Common myeloid progenitor, CD34-positive (primary cell): ENCODE measurements around the gene ANKRD66.

Source experiments
- CTCF ChIA-PET: fragments of 350-600 bp; sonication (Branson Sonifier 250); formaldehyde crosslinking; loops from one replicate; lab custom pipeline; 2021; ENCODE audit warnings: antibody characterized with exemption; lab: Charles Lee
- POLR2A ChIA-PET: fragments of 350-600 bp; sonication (Branson Sonifier 250); formaldehyde crosslinking; loops from one replicate; lab custom pipeline; 2021; ENCODE audit warnings: antibody characterized with exemption; lab: Charles Lee
- DNase-seq, 3 donors: peaks; one replicate each; pipeline versions ENCODE4 v3.0.0 to v3.0.0-alpha.2; 2013
- H3K27ac ChIP-seq, 2 experiments: 1 replicate in 1 of 2; 2 replicates in 1 of 2; pipeline ENCODE4 v1.7.0; 2013; ENCODE audit warnings: inconsistent platforms in 2 of 2, low read length in 2 of 2, mild to moderate bottlenecking in 2 of 2, low read depth in 1 of 2, moderate library complexity in 1 of 2; ENCODE audit not compliant: severe bottlenecking in 2 of 2, insufficient read depth in 1 of 2, poor library complexity in 1 of 2
- H3K27me3 ChIP-seq, 5 experiments: replicated peaks in 2 of 5; 1 replicate in 3 of 5; 2 replicates in 2 of 5; pipeline versions ENCODE4 v1.6.1 to v1.7.0; 2013; ENCODE audit warnings: low read length in 4 of 5, mild to moderate bottlenecking in 2 of 5, moderate library complexity in 2 of 5, inconsistent platforms in 1 of 5; ENCODE audit not compliant: insufficient read depth in 5 of 5, control insufficient read depth in 4 of 5
- H3K36me3 ChIP-seq, 4 experiments: 1 replicate in 2 of 4; 2 replicates in 2 of 4; pipeline versions ENCODE4 v1.6.1 to v1.7.0; 2013; ENCODE audit warnings: low read length in 3 of 4, control low read depth in 1 of 4, mild to moderate bottlenecking in 1 of 4; ENCODE audit not compliant: control insufficient read depth in 4 of 4, insufficient read depth in 4 of 4
- H3K4me1 ChIP-seq, 4 experiments: 1 replicate in 3 of 4; 2 replicates in 1 of 4; pipeline versions ENCODE4 v1.6.1 to v1.7.1; 2013; ENCODE audit warnings: low read length in 3 of 4, mild to moderate bottlenecking in 3 of 4, control low read depth in 1 of 4, inconsistent platforms in 1 of 4, moderate library complexity in 1 of 4; ENCODE audit not compliant: control insufficient read depth in 4 of 4, insufficient read depth in 4 of 4; ENCODE audit errors: control extremely low read depth in 1 of 4
- H3K4me3 ChIP-seq, 7 experiments: 1 replicate in 4 of 7; 2 replicates in 3 of 7; pipeline versions ENCODE4 v1.5.1 to v1.7.0; 2013; ENCODE audit warnings: mild to moderate bottlenecking in 7 of 7, low read length in 6 of 7, moderate library complexity in 6 of 7, inconsistent platforms in 2 of 7, low read depth in 2 of 7, control low read depth in 1 of 7; ENCODE audit not compliant: insufficient read depth in 4 of 7, control insufficient read depth in 1 of 7; ENCODE audit errors: extremely low read depth in 1 of 7
- H3K9me3 ChIP-seq, 5 experiments: 1 replicate in 4 of 5; 2 replicates in 1 of 5; pipeline versions ENCODE4 v1.6.1 to v1.7.1; 2013; ENCODE audit warnings: low read length in 4 of 5, mild to moderate bottlenecking in 2 of 5, inconsistent platforms in 1 of 5, low read depth in 1 of 5, moderate library complexity in 1 of 5; ENCODE audit not compliant: control insufficient read depth in 4 of 5, insufficient read depth in 2 of 5; ENCODE audit errors: control extremely low read depth in 1 of 5
- WGBS: methylation state at CpG from one replicate; pipeline ENCODE4 v1.1.5; 2013; ENCODE audit not compliant: insufficient coverage; 5-methylcytosine and 5-hydroxymethylcytosine counted together

Gene ANKRD66

DNA sequence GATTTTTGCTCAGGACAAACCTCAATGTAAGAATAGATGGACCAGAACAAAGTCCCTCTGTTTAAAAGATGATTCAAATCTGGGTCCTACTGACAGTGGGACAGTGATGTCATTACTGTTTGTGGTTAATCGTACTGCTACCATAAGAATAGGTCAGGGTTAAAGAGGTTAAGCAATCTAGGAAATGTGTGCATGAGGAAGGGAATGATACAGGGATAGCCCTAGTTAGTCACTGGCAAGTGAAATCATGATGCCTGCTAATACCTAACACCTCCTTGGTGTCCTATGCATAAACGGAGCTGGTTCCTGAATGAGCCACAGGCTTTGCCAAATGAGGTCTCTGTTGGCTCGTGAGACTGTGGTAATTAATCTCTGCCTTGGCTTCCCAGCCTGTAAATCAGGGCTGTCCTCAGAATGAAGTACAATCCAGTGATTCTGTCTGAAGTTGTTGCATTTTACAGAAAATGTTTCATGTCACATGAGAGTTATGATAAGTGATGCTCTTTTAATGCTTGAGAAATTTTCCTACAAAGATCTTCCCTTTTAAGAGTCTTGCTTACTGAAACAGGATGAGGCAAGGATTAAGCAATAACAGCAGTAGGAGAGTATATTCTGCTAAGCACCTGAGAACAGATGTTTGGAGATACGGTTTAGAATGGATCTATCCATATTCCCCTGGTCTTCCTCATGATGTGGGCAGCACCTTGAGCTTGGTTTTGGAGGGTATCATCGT lies 50.3 kb downstream of the ANKRD66 start:
- Histone ChIP-seq H3K27me3 (no peaks in the 10 kb centered on the region), H3K9me3 (no peaks in the 10 kb centered on the region), H3K4me1 (no peaks in the 10 kb centered on the region), H3K27ac (no peak overlapping the region), H3K4me3 (no peak overlapping the region), H3K36me3 (no peaks in the 10 kb centered on the region)
- POLR2A ChIA-PET: no interaction called here
- CTCF ChIA-PET: no interaction called here
- 96% methylated on average over 3 of the region's 5 CpGs for WGBS
- no peak for DNase-seq

DNA sequence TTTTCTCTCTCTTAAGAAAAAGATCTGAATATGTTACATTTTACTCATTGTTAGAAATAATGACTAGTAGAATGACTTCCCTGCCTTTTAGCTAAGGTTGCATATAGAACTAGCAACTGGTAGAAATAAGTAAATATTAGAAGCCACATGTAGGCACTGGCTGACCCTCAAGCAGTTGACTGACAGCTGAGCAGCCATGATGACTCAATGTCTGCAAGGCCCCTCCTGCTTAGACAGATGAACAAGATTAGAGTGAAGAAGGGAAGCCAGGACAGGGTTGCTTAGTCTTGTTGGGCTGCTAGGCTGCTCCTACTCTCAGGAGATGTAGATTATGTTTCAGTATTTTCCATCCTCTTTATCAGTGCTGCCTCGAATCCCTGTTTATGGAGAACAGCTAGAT lies 52.9 kb downstream of the ANKRD66 start:
- H3K27me3 ChIP-seq: peaks cover 0 to 2% (median 0%) of the 10 kb centered on the region in 5 experiments
- ChIA-PET POLR2A (no interaction called here), CTCF (no interaction called here)
- no peaks in the 10 kb centered on the region for H3K4me1 ChIP-seq
- peaks cover 0 to 2% (median 0%) of the 10 kb centered on the region in 5 experiments for H3K9me3 ChIP-seq
- no peak overlapping the region for H3K4me3 ChIP-seq
- WGBS: no CpG with 5 or more reads among the region's 1 CpG
- DNase-seq: no peak
- H3K36me3 ChIP-seq: no peaks in the 10 kb centered on the region
- no peak overlapping the region for H3K27ac ChIP-seq

DNA sequence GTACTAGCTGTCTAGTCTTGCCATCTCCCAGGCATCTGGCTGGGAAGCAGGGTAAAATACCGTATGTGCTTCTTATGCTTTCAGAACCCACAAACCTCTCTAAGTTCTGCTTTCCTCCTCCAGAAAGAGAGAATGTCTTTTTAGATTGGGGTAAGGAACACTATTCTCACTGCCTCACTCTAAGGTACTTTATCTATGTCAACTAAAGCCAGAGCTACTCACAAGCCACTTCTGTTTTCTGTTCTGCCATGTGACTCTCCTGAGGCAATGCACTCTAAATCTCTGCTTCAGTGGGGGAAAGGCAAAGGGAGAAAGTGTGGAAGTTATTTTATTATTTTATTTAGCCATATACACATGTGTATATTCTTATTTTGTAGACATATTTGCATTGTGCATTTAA lies 62.1 kb downstream of the ANKRD66 start:
- no peak overlapping the region for H3K27ac ChIP-seq
- WGBS: no CpG with 5 or more reads among the region's 1 CpG
- peak; percentile 10 to 71 (median 66) for DNase-seq
- no peaks in the 10 kb centered on the region for H3K36me3 ChIP-seq
- H3K9me3 ChIP-seq: peaks cover 0 to 1% (median 0%) of the 10 kb centered on the region in 5 experiments
- peaks cover 0 to 3% (median 0%) of the 10 kb centered on the region in 4 experiments for H3K4me1 ChIP-seq
- ChIA-PET CTCF (interaction anchor here (0.9 kb wide), 1 partner anchor 22 kb away, joined by 4 read pairs; no protein-coding TSS in a partner anchor), POLR2A (no interaction called here)
- no peaks in the 10 kb centered on the region for H3K27me3 ChIP-seq
- no peak overlapping the region for H3K4me3 ChIP-seq
